Activated CD4-positive, alpha-beta T cell treated with anti-CD3 and anti-CD28 coated beads, Interleukin-2, amount 50 U/mL, for 4 hours (primary cell): Measurements from ENCODE around the gene NDUFAF8.

Experiments
- DNase-seq, 2 experiments: peaks; one replicate each; pipeline ENCODE4 v3.0.0-alpha.2; 2020

Gene NDUFAF8

GRCh38 chr17:81200695-81201580, 38.2 kb upstream of the NDUFAF8 start:
- no peak for DNase-seq

DNA sequence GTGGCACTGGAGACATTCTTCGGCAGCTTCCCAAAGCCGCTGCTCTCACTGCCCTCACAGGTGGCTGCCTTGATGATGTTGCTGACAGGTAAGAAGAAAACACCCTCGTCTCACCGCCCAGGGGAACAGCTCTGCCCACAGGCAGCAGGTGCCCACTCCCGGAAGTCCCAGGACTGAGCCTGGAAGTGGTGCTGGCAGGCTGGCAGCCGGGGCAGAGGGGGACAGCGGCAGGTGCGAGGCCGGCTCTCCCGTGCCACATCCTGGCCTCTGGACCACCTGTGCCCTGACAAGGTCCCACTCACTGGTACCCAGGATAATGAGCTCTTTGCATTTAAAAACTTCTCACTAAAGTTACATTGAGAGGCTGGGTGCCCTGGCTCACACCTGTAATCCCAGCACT, 36.8 kb upstream of the NDUFAF8 start:
- DNase-seq = no peak

GRCh38 chr17:81203136-81203535, 36.0 kb upstream of the NDUFAF8 start:
- no peak for DNase-seq

DNA sequence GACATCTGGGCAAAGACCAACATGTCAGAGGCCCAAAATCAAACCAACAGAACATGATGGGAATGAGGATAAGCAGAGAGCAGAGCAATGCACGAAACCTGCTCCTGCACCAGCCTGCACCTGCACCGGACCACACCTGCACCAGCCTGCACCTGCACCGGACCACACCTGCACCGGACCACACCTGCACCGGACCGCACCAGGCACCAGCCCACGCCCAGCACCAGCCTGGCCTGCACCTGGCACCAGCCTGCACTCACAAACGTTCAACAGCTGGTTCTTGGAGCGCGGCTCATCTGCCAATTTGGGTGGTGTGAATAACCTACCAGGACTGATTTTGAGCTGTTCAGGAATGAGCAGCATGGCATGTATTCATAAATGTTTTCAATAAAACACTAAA, 34.5 kb upstream of the NDUFAF8 start:
- no peak for DNase-seq

DNA sequence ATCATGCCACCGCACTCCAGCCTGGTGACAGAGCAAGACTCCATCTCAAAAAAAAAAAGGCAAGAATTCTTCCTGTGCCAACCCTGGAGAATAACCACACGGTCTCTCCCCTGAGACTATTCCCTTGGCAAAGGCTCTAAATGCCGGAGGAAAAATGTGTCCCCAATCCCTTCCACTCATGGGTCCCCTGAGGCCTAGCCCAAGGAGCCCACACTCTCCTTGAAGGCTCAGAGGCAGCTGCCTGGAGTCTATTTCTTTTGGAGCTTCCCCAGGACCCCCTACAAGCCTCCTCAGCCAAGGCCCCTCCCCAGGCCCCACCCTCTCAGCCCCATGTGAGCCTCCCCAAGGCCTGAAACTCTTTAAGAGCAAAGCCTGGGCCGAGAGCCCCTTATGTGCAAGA, 33.0 kb upstream of the NDUFAF8 start:
- DNase-seq = no peak

DNA sequence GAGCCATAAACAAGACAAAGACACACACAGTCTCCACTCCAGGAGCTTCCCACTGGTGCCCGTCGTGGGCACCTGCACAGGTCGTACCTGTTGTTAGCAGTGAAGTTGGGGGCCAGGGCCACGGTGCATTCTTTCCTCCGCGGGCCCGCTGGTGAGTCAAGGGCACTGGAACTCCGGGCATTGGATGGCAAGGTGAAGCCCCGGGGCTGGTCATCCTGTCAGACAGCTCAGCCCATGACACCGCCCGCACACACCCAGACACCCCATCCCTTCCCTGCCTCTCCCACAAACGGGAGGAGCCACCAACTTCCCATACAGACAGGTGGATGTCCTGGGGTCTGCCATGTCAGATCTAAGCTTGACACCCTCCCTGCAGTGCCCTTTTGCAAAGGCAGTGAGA, 32.5 kb upstream of the NDUFAF8 start:
- no peak for DNase-seq

GRCh38 chr17:81207610-81208581, 31.2 kb upstream of the NDUFAF8 start:
- no peak for DNase-seq

GRCh38 chr17:81208651-81209050, 30.5 kb upstream of the NDUFAF8 start:
- DNase-seq = no peak

- DNase-seq = no peak
Observed at GRCh38 chr17:81209141-81209540, 30.0 kb upstream of the NDUFAF8 start.

DNA sequence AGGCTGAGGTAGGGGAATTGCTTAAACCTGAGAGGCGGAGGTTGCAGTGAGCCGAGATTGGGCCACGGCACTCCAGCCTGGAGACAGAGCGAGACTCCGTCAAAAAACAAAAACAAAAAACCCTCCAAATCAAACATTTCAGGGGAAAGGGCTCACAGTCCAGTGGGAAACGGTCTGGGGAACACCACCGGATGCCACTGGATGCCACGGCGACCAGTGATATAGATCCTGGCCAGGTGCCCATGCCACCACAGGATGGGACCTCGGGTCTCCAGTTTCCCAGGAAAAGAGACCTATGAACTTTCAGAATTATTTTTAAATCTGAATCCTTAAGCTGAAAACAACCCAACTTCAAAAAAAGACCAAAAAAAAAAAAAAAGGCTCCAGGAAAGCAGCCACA, 28.7 kb upstream of the NDUFAF8 start:
- DNase-seq = no peak

- no peak for DNase-seq
Observed at GRCh38 chr17:81210868-81211267, 28.2 kb upstream of the NDUFAF8 start.

GRCh38 chr17:81212365-81212764, 26.8 kb upstream of the NDUFAF8 start:
- no peak for DNase-seq

GRCh38 chr17:81213978-81214377, 25.1 kb upstream of the NDUFAF8 start:
- DNase-seq = no peak

DNA sequence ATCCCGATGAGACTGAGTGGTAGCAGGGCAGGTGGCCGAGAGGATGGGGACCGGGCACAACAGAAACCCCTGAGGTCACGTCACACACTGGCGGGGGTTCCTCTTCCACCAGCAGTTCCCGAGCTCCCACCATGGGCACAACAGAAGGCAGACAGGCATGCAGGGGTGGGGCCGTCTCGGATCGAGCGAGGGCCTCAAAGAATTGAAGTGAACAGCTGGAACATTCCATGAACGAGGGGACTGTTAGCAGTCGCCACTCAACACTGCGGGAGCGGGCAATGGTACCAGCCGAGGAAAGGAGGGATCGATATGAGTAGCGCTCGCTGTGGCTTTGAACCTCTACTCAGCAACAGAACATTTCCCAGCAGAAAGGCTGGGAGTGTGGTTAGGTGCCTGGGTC, 21.6 kb upstream of the NDUFAF8 start:
- DNase-seq = no peak

DNA sequence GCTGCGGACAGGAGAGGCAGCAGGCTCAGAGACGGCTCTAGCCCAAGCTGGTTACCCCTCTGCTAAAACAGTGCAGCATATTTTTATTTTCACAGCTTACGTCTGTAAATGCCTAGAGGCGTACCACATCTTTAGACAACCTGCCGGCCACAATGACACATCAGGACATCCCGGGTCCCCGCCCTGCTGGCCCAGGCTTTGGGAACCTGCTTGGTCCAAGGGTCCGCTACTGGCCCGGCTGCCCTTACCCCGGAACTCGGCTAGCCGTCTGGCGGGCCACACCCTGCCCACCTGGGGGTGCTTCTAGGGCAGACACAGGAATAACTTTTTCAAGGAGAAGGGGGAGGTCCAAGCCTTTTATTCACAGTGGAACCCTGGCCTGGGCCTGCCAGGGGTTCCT, 20.7 kb upstream of the NDUFAF8 start:
- DNase-seq = no peak

GRCh38 chr17:81218991-81219390, 20.1 kb upstream of the NDUFAF8 start:
- DNase-seq = no peak

DNA sequence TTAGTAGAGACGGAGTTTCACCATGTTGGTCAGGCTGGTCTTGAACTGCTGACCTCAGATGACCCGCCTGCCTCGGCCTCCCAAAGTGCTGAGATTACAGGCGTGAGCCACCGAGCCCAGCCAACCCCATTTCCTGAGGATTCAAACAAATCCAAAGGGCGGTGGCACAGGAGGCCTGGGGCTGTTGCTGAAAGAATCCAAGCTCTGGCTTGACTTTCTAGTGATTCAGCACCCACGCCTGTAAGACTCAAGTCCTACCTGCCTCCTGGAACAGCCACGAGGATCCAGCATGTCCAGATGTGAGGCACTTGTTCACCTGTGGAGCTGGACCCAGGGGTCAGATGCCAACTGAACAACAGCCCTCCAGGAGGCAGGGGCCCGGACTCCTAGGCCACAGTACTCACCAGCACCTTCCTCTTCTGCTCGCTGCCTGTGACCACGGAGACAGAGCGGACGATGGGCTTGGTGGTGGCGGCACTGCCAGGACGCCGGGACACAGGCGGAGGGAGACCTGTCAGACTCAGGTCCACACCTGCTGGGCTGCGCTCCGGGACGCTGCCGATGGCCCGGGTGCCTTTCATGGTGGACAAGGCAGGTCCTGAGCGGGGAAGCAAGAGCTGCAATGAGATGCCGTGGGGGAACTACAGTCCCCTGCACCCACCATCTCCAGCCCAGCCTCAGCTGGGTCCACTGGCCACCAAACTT, 19.5 kb upstream of the NDUFAF8 start:
- DNase-seq = no peak

DNA sequence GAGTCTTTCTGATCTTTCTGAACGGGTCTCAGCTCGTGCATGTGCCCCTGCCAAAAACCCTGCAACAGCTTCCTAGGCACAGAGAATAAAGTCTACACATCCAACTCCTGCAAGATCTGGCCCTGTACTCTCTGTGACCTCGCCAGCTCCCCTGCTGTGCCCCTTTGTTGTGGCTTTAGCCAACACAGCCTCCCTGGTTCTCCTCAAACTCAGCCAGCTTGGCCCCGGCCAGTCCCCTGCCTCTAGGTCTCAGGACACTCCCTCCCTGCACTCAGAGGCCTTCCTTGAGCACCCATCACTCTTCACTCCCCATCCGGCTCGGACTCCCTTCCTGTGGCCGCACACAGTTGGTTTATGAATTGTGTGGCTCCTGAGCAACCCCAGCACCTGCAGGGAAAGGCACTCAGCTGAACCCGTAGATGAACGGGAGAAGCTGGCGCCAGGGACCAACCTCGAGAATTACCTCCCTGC, 17.7 kb upstream of the NDUFAF8 start:
- DNase-seq = no peak

DNA sequence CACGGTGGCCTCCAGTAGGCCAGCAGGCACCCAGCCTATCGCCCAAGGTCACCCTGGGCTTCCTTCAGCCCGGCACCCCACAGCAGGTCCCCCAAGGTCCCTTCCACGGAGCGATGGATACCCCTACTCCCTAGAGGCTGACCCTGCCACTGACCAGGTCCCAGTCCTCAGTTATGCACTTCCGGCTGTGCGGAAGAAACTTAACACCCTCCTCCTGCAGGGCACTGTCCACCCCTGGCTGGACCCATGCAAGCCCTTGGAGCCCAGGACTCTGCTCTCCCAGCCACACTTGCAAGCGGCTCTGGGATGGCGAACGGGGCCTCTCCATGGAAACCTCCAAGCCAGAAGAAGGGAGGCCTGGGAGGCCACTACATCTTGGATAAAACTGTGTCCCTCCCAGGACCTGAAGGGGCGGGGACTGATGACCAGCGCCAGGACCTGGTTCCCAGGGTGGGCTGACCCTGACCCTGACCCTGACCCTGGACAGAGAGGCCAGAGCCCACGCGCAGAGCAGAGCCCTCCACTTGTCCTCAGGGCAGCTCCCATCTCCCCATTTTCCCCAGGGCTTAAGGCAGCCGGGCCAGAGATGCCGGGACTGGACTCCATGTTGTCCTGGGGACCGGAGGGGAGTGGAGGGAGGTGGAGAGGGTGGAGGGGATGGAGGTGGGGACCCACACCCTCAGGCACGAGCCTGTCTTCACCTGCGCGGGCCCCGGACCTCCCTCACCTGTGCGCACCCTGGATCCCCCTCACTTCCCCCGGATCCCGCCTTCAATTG, 17.1 kb upstream of the NDUFAF8 start:
- no peak for DNase-seq

DNA sequence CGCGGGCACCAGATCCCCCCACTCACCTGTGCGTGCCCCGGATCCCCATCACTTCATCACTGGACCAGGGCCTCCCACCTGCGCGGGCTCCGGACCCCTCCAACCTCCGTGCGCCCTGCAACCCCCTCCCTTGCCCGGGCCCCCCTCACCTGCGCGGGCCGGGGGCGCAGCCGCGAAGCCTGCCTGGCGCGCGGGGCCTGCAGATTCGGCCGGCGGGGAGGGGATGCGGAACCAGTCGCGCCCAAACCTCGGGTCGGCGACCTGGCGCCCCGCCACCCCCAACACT, 16.6 kb upstream of the NDUFAF8 start:
- DNase-seq = no peak

DNA sequence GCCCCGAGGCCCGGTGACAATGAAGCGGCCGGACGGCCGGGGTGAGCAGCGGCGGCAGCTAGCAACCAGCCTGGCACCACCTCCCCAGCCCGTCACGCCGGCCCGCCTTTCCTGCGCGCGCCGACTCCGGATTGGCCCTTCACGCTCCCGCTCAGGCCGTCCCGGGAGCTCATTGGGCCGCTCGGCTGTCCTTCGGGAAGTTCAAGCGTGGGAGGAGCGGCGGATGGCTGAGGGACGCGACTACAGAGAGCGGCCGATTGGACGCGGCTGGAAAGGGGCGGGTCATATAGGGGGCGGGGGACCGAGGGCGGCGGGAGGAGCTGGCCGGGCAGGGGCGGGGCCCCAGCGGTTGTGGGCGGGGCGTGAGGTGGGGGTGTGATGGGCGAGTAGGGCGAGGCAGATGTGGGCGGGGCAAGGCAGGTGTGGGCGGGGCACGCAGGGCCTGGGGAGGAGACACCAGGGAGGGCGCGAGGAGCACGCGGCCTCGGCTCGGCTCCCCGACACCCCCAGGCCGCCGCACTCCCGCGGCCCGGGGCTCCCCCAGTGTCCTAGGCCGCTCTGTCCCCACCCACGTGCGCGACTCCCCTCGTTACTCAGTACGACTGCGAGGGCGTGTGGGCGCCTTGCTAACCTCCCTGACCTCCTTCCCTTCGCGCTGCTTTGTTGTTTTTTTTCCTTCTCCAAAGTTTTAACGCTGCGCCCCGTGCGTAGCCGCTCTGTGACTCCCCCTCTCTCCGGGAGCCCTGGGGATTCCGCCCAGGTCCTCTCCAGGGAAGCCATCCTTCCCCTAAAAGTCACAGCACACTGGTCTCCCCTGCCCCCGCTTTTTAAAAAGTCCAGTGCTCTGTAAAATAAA, 16.0 kb upstream of the NDUFAF8 start, which contains the start of gene CEP131:
Gene CEP131, minus strand, starts transcription at position 60 of the 856 bp plus-strand sequence. CDS start 2,909 bp downstream, outside the sequence.
- DNase-seq = peak; percentile 100
